HTERT RPE-1 (cell line): Measurements from ENCODE around the gene MICU1.
"Not testable (repeated sequence)": the region's sequence is repeated elsewhere in the genome, so short reads cannot be mapped to it uniquely, and the experiment has no call there.

Source experiments
- in situ Hi-C: fragments of 300-500 bp; cut with MboI; formaldehyde crosslinking; loops from 4 replicates; pipeline ENCODE4 v1.14.3; 2020; ENCODE audit warnings: low sequenced_read_pairs

Gene MICU1

DNA sequence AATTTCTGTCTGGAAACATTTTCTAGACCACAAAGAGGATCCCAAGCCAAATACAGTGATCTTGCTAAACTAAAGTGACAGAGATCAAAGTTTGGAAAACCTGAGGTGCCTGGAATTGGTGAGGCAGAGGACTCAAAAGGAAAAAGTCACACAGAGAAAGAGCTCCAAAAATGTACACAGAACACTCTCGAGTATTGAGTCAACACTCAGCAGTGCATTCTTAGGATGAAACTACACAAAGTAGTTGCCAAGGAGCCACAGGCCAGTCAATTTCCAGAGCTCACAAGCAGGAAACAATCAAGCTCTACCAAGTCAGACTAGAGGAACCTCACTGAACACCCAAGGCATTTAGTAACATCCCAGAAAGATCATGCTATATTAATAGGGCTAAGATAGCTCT lies 61.3 kb downstream of the MICU1 start:
- in situ Hi-C loops = no loop called here

DNA sequence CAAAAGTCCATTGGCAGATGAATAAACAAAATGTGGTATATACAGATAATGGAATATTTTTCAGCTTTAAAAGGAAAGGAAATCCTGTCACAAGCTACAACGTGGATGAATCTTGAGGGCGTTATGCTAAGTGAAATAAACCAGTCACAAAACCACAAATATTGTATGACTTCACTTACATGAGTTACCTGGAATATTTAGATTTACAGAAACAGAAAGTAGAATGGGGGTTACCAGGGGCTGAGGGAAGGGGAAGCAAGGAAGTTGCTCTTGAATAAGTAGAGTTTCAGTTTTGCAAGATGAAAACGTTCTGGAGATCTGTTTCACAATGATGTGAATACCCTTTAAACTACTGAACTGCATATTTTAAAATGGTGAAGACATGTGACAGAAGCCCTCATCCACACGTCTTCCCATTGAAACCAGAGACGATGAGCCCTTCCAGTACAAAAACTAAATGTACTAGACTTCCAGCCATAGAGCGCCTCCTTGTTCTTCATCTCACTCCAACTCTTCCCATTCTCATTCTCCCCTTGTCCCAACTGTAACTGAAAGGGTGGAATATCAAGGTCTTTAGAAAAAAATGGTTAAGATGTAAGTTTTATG lies 62.4 kb downstream of the MICU1 start:
- in situ Hi-C loops = no loop called here

DNA sequence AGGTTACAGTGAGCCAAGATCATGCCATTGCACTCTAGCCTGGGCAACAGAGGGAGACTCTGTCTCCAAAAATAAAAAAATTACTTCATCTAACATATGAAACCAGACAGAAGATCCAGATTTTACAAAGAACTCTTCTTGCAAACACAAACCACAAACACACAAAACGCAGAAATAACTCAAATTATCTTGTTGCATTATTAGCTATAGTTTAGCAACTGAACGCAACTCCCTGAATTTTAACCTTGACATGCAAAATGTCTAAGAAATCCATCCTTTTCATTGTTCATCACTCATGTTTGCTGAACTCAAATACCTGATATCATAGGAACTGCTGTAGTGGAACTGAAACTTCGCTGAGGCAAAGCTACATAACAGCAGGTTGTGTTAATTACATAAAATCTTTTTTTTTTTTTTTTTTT lies 64.1 kb downstream of the MICU1 start:
- in situ Hi-C loops = no loop called here

DNA sequence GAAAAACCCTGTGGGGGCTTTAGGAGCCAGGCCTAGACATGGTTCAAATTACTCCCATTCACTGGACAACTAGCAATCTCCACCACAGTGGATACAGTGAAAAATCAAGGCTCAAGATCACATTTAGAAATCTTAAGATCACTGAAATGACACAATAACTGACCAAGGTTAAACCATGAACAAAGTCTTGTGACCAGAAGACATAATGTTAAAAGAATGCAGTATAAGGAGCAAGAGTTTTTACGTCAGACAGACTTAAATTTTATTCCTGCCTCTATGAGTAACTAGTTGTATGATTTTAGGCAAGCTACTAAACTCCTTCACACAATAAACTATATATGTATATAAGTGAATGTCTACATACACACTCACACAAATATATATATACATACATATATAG lies 68.5 kb downstream of the MICU1 start:
- in situ Hi-C loops = no loop called here

DNA sequence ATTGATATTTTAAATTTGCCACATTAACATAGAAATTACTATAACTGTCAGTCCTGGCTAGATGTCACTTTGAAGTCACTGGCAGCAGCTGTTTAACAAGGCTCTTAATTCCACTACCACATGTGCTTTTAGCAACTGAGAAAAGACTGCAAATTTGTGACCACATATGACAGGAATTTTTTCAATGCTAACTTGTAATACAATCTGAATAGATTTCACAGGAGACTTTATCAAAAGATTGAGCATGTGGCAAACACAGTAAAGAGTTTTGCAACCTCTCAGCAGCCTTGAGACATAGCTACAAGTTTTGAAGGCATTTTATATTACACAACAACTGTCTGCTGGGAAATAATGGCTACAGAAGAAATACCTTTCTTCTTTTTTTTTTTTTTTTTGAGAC lies 73.0 kb downstream of the MICU1 start:
- in situ Hi-C loops = no loop called here

DNA sequence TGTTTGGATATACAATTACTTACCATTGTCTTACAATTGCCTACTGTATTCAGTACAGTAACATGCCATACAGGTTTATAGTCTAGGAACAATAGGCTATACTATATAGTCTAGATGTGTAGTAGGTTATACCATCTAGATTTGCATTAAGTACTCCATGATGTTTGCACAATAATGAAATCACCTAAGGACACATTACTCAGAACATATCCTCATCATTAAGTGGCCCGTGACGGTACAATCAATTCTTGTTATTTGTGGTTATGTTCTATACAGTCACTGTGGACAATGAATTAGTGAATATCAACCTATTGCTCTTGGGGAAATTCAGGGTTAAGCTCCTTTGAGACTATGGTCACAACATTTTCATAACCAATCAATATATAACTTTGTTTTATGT lies 75.6 kb downstream of the MICU1 start:
- in situ Hi-C loops = no loop called here

DNA sequence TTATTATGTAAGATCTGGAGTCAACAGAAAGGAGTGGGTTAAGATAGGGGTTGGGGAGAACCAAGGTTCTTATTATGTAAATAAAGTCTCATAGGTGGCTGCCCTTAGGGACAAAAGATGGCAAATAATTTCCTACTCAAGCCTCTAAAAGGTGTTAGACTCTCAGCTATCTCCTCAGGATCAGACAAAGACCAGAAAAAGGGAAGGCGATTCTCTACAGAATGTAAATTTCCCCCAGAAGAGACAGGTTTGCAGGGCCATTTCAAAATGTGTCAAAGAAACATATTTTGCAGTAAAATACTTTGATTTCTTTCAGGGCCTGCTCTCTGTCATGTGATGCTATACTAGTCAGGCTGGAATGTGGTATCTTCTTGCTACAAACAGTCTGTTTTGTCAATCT lies 80.3 kb downstream of the MICU1 start:
- in situ Hi-C loops = no loop called here

DNA sequence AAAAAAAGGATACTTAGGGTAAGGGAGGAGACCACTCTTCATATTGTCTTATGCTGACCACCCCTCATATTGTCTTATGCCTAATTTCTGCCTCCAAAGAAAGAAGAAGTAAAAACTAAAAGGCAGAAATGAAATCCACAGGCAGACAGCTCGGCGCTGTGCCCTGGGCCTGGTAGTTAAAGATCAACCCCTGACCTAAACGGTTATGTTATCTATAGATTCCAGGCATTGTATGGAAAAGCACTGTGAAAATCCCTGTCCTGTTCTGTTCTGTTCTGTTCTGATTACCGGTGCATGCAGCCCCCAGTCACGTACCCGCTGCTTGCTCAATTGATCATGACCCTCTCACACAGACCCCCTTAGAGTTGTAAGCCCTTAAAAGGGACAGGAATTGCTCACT lies 82.0 kb downstream of the MICU1 start:
- in situ Hi-C loops = not testable (repeated sequence)

DNA sequence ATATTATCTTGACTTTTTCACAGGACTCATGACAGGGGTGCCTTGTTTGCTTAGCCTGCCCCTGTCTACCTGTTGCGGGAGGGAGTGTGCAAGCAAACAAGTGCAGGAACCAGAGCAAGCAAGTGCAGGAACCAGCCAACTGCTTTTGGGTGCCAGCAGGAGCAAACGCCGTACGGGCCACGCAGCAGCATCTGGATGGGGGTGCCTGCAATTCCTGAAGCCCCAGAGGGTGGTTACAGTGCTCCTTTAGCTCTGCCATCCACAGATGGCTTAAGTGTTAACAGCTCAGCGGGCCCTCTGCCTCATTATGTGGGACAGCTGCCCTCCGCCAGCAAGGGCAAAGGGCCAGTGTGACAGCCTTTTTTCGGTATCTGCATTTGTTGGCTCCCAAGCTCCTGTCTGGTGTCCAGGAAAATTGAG lies 83.5 kb downstream of the MICU1 start:
- in situ Hi-C loops = no loop called here

DNA sequence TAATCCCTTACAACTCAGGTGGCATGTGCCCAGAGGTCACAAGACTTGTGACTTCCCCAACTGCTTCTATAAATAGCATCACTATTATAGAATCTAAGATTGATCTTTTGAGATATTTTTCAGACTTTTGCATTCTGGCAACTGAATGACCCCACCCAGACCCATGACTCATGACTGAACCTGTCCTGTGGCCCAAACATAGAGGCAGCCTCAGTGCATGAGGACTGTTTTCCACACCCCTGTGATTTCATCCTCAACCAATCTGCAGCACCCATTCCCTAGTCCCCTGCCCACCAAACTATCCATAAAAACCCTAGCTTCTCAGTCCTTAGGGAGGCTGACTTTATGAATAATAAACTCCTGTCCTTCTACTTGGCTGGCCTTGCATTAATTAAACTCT lies 84.5 kb downstream of the MICU1 start:
- in situ Hi-C loops = no loop called here

DNA sequence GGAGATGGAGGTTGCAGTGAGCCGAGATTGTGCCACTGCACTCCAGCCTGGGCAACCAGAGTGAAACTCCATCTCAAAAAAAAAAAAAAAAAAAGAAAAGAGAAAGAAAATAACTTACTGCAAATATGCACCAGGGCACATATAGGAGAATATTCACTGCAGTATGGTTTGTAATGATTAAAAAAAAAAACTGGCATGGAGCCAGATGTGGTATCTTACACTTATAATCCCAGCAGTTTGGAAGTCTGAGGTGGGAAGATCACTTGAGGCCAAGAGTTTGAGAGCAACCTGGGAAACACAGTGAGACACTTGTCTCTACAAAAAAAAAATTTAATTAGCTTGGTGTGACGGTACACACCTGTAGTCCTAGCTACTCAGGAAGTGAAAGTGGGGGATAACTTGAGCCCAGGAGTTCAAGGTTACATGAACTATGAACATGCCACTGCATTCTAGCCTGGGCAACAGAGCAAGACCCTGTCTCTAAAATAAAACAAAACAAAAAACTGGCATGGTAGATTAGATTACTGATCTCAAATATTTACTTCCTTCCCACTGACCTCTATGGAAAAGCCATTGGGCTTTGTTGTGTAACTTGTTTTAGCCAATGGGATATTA lies 85.6 kb downstream of the MICU1 start:
- in situ Hi-C loops = no loop called here

DNA sequence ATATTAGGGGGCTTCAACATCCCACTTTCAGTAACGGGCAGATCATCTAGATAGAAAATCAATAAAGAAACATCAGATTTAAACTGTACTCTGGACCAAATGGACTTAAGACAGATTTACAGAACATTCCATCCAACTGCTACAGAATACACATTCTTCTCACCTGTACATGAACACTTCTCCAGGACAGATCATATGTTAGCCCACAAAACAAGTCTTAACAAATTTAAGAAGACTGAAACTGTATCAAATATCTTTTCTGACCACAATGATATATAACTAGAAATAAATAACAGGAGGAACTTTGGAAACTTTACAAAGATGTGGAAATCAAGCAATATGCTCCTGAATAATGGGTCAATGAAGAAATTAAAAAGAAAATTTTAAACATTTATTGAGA lies 86.7 kb downstream of the MICU1 start:
- in situ Hi-C loops = no loop called here

DNA sequence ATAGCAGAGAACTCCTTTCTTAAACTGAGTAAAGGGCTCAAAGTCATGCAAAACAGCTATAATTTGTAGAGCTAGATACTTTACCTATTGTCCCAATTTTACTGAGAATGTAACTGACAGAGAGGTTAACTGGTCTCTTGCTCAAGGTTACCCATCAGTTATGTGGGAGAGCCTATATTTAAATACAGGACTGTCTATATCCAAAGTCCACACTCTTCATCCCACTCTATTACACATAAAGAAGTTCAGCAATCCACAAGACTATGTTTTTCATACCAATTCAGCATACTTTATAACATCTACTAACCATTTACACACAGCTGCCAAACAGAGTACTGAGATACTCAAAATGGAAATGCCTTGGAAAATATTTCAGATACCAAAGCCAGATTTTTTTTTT lies 100.2 kb downstream of the MICU1 start:
- in situ Hi-C loops = no loop called here

DNA sequence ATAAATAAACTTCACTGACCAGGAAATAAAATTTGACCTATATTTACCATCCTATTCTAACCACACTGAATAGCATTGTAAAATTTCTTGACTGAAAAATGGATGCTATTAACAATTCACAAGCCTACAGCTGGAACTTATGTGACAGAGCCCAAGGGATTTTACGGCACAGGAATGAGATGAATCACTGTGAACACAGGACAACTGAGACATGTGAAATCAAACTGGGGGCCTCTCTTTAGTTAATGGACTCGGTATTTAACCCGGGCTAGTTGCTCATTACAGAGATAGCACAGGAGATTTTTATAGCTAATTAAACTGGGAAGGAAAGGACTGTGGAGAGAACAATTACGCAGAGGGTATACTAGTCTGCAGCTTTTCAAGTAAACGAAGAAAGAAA lies 100.6 kb downstream of the MICU1 start:
- in situ Hi-C loops = no loop called here

DNA sequence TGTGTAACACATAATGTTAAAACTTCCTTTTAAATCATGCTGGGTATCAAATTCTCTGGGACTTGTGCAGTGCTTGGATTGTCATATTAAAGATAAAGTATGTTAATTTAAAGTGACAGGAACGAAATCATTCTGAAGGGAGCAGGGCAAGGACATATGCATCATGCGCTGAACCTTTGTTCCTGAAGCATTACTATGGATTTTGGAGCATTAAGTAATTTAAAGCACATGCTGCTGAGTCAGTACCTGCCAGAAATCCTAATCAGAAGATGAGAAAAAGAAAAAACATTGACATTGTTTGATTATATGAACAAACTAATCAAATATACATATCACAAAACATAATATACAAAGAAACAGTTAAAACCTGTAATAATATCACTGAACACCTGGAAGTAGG lies 101.4 kb downstream of the MICU1 start:
- in situ Hi-C loops = no loop called here

DNA sequence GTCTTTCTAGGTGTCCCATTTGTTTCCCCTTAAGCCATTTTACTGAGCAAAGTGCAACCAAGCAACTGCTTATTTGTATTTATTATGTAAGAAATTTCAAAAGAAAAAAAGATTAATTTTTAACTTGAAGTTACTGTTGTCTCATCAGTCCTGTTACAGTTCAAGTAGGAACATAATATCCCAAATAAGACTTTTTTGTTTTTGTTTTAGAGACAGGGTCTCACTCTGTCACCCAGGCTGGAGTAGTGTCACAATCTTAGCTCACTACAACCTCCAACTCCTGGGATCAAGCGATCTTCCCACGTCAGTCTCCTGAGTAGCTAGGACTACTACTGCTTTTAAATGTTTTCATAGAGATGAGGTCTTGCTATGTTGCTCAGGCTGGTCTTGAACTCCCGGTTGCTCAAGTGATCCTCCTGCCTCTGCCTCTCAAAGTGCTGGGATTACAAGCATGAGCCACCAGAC lies 101.9 kb downstream of the MICU1 start:
- in situ Hi-C loops = no loop called here

DNA sequence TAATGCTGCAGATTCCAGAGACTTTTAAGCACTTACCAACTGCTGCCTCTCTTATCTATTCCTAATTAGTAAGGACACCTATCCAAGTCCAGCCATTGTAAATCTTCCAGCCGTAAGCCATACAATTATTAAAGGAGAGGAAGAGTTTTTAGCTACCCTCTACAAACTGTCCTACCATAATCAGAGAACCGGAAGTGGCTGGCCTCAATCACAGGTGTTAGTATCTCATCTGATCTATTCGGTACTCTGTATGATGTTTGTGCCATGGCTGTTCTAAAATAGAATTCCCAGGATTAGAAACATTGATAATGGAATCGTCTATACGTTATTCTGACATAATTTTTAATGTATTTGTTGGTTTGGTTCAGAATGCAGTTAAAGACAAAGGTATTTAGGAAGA lies 102.8 kb downstream of the MICU1 start:
- in situ Hi-C loops = no loop called here

DNA sequence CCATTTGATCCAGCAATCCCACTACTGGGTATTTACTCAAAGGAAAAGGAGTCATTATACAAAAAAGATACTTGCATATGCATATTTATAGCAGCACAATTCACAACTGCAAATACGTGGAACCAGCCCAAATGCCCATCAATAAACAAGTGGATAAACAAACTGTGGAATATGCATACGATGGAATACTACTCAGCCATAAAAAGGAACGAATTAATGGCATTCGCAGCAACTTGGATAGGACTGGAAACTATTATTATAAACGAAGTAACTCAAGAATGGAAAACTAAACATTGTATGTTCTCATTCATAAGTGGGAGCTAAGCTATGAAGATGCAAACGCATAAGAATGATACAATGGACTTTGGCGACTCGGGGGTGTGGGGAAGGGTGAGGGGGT lies 108.6 kb downstream of the MICU1 start:
- in situ Hi-C loops = no loop called here

DNA sequence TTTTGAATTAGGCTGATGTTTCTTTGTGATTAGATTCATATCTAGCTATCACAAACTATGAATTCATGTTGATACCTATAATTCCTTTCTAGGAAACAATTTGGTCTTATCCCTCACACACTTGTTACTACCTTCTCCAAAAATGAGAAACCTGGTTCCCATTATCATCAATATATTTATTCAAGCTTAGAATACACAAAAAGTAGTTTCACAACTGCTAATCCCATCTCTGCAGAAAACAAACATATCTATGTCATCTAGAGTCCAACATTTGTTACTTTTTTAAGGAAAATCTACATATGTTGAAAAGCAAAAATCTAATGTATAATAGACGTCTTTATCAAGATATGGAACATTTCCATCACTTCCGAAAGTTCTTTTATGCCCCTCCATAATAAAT lies 110.4 kb downstream of the MICU1 start:
- in situ Hi-C loops = no loop called here

DNA sequence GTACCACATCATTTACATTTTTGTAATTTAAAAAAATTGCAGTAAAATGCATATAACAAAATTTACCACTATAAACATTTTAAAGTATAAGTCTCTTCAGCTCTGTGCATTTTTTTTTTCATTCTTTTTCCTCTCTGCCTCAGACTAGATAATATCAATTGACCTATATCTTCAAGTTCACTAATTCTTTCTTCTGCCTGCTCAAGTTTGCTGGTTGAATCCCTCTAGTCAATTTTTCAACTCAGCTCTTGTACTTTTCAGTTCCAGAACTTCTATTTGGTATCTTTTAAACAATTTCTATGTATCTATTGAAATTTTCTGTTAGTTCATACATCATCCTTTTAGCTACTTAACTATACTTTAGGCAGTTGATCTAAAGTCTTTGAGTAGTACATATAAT lies 112.0 kb downstream of the MICU1 start:
- in situ Hi-C loops = no loop called here

DNA sequence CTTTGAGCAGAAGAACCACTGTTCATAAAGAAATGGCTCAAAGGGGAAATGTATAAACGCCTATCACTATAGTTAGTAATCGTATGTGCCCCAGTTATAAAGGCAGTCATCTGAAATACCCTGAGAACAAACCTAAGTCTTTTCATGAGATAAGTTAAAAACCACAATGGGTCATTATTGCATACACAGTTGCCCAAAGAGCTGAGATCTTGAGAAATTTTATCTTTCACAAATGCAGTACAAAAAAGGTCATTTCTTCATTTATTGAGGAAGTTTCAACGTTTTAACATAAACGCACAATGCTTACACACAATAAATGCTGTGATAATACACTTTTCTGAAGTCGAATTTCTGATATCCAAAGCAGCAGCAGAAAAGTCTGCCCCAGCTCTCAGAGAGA lies 114.4 kb downstream of the MICU1 start:
- in situ Hi-C loops = no loop called here

DNA sequence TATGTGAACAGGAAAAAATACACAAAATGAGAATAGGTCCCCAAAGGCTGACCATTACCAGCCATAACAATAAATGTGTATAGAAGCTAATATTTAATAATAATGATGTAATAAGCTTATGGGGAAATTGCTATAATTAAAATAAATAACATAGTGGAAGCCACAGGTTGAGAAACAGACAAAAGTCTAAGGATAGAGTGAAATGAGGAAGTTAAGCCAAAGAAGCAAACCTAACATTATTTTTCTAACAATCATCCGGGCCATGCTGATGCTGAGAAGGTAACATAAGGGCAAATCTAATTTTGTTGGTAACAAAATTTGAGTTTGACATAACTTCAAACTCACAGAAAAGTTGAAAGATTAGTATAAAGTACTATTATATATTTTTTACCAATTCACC lies 115.9 kb downstream of the MICU1 start:
- in situ Hi-C loops = no loop called here

DNA sequence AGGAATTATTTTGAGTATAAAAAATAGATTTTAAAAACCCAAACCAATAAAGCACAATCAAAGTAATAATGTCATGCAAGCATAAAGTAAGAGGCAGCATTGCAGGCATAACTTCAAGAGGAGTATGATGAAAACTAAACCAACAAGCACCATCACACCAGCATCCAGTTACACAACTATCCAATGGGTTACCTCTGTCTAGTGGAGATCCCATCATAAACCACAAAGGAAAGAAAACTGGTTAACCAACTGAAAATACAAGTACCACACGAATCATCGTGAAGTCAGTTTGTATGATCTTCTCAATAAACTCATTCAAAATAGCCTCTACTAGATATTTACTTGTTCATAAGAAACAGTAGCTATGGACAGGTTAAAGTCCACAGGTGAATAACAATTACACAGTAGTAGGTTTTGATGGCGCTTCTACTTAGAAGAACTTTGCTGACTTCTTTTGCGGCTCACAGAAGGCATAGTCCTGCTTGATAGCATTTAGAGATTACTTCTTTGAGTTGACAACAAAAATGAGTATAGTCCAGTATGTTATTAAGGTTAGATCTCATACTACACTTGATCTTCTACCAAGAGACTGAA lies 116.6 kb downstream of the MICU1 start:
- in situ Hi-C loops = no loop called here
